ENCODE data around the gene FGD1.

The FGD1 gene

DNA sequence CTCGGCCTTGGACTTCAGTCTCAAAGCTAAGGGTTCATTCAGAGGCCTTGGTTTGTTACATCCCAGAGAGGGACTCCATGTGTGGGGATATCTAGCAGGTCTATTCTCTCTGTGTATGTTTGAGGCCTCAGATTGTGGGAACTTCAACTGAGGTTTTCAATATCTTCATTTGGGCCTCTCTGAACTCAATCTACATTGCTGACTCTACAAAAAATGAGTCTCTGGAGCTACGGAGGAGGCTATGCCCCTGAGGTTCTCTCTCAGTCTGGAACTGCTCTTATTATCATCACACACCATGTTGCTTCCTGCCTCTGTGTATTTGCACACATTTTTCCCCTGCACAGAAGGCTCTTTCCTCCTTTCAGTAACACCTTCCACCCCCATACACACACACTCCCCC lies 60.9 kb downstream of the FGD1 start:
- TF ChIP-seq GATA3 (IDR thresholded peaks at IDR 0.05; ENCODE audit: low read depth, low read length): no peak
- no peak for TF ChIP-seq GATA2 (IDR thresholded peaks at IDR 0.05; ENCODE audit: low read depth, low read length)

DNA sequence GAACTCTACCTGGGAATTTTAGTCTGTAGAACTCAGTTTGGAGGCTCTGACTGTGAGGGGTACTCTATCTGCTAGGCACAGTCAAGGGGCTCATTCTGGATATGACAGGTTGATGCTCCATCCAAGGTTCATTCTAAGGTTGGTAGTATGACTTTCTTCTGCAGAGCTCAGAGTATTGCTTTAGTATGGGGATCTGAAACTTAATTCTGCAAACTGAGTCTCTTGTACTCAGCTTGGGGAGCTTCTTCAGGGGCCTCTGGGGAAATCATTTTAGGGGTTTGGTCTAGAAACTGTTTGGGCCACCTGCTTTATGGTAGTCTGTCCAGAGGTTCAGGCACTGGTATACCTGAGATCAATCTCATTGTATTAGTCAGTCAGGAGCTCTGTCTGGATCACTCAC lies 65.5 kb downstream of the FGD1 start:
- TF ChIP-seq GATA2 (IDR thresholded peaks at IDR 0.05; ENCODE audit: low read depth, low read length) (no peak), GATA3 (IDR thresholded peaks at IDR 0.05; ENCODE audit: low read depth, low read length) (no peak)

DNA sequence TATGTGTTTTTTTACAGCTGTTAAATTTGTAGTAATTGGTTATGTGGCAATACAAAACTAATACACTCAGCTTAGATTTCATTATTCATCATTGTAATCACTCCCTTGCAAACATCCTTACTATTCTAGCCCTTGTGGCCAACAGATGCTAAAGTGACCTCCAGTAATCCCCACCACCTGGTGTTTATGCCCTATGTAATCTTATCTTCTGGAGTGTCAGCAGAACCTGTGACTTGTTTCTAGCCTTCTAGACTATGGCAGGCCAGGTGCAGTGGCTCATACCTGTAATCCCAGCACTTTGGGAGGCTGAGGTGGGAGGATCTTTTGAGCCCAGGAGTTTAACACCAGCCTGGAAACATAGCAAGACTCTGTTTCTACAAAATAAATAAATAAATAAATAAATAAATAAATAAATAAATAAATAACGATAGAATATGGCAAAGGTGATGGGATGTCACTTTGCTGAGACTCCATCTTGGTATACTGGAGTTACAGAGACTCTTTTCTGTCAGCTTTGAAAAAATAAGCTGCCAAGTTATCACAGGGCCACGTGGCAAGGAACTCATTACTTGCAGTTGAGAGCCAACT lies 68.1 kb downstream of the FGD1 start:
- no peak for TF ChIP-seq GATA3 (IDR thresholded peaks at IDR 0.05; ENCODE audit: low read depth, low read length)
- TF ChIP-seq GATA2 (IDR thresholded peaks at IDR 0.05; ENCODE audit: low read depth, low read length): no peak

DNA sequence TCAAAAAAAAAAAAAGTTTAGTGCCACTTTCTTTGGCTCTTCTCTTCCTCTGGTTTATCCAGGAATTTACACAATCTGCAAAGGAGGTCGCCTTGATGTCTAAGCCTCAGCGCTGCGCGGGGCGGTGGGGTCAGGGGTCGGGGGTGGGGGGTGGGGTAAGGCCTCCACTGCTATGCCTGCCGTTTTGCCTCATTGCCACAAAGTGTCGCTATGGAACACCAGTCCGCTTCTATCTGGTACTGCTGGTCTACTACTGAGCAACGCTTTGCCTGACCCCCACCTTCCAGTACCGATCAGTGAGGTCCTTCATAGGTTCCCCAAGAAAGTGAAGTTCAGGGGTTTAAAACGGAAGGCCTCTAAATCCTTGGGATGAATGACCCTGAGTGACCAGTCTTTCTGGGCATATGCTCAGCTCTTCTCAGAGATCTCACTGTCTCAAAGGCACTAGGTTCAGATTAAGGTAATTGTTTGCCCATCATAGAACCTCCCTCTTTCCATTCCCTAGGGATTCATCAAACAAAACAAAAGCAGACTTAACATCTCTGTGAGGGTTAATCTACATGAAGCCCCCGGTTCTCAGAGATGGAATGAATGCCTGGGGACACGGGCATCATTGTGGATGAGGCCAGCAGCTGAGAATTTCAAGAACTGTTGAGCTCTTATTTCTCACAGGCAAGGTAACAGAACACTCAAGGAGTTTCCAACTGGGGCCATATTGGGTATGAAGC lies 72.7 kb downstream of the FGD1 start:
- TF ChIP-seq GATA2 (IDR thresholded peaks at IDR 0.05; ENCODE audit: low read depth, low read length) (no peak), GATA3 (IDR thresholded peaks at IDR 0.05; ENCODE audit: low read depth, low read length) (no peak)

DNA sequence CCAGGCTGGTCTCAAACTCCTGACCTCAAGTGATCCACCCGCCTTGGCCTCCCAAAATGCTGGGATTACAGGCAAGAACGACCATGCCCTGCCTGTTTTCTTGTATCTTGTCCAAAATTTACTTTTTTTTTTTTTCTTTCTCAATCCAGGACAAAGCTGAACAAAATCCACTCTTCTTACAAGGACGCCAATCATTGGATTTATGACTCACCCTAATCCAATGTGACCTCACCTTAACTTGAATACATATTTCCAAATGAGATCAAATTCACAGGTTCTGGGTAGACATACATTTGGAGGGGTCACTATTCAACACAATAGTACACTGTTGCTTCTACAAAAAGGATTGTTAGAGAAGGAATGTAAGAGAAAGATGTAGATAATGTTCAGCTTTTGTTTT lies 73.9 kb downstream of the FGD1 start:
- no peak for TF ChIP-seq GATA2 (IDR thresholded peaks at IDR 0.05; ENCODE audit: low read depth, low read length)
- TF ChIP-seq GATA3 (IDR thresholded peaks at IDR 0.05; ENCODE audit: low read depth, low read length): no peak

DNA sequence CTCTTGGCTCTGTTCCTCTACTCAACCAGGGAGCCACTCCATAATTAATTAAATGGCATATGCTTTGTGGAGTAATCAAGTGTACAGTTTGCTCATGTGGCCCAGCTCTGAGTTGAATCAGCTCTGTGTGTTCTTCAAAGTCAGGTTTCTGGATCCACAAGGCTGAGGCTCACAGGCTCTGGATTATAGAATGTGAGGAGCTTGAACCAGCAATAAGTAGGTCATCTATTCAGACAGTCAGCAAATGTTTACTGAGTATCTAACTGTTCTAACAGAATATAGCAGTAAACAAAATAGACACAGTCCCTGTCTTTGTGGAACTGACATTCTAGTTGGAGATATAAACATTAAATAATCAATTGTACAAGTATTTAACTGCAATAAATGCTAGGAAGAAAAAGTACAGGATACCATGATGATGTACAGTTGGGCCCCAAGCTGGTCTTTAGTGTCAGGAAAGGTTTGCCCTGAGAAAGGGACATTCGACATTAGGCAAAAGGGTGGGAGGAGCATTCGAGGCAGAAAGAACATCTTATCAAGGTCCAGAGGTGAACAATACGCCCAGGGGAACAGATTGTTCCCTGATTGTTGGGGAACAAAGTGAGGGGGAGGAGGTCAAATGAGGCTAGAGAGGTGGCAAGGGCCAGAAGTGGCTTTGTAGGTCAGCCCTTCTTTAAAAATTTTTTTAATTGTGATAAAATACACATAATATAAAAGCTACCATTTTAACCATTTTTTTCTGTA lies 76.3 kb downstream of the FGD1 start:
- TF ChIP-seq GATA2 (IDR thresholded peaks at IDR 0.05; ENCODE audit: low read depth, low read length): no peak
- no peak for TF ChIP-seq GATA3 (IDR thresholded peaks at IDR 0.05; ENCODE audit: low read depth, low read length)

DNA sequence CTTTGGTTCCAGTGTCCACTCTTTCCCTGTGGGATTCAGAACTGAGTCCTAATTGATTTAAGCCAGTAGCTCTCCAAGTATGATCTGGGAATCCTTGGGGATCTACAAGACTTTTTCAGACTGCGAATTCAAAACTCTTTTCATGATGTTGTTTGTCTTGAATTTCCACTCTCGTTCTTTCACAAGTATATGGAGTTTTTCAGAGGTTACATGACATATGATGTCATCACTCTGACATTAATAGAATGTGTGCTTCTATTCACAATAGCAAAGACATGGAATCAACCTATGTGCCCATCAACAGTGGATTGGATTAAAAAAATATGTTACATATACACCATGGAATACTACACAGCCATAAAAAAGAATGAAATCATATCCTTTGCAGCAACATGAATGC lies 79.1 kb downstream of the FGD1 start:
- no peak for TF ChIP-seq GATA3 (IDR thresholded peaks at IDR 0.05; ENCODE audit: low read depth, low read length)
- no peak for TF ChIP-seq GATA2 (IDR thresholded peaks at IDR 0.05; ENCODE audit: low read depth, low read length)

DNA sequence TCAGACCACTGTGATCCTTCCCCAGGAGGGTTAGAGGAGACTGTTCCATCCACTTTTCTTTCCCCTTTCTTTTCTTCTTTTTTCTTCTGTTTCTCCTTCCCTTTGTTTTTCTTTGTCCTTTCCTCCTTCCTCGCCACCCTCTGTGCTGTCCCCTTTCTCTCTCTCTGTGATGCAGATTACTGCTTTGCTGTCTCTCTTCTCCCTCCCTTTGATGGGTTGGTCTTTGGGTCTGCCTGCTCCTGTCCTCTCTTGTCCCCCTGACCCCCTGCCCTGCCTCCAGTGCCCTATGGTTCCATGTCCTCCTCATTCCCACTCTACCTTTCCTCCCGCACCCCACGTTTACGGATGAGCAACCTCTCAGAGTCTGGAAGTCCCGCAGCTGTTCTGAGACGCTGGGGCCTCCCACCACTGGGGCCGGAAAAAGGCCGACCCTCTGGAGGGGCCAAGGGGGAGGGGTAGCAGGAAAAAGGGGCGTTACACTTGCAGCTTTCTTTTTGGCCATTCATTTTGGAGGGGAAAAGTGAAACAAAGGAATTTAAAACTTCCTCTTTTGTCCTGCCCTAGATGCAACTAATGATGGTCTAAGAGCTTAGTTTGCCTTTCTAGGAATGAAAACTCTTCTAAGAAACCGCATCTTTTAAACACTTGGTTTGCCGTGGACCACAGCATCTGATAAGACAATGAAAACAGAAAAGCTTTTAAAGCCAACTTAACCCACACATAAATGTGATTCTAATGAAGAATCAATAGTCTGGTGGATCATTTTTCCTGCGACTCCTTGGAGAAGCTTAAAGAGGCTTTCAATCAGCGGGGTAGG lies 80.3 kb downstream of the FGD1 start:
- TF ChIP-seq GATA2 (IDR thresholded peaks at IDR 0.05; ENCODE audit: low read depth, low read length) (no peak), GATA3 (IDR thresholded peaks at IDR 0.05; ENCODE audit: low read depth, low read length) (no peak)

DNA sequence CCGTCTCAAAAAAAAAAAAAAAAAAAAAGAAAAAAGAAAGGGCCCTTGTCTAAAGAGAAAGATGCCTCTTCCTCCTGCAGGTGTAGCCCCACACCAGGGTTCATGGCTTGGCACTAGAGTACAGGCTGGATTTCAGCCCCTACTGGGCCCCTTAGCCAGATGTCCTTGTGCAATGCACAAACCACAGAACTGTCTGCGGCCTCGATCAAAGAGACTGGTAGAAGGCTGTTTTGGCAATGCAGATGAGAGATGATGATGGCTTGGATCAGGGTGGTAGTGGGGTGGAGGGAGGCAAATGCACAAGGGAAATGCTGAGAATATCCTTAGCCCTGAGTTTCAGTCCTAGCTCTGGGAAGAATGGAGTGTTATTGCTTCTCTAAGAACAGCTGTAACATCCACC lies 82.3 kb downstream of the FGD1 start:
- TF ChIP-seq GATA3 (IDR thresholded peaks at IDR 0.05; ENCODE audit: low read depth, low read length) (no peak), GATA2 (IDR thresholded peaks at IDR 0.05; ENCODE audit: low read depth, low read length) (no peak)

DNA sequence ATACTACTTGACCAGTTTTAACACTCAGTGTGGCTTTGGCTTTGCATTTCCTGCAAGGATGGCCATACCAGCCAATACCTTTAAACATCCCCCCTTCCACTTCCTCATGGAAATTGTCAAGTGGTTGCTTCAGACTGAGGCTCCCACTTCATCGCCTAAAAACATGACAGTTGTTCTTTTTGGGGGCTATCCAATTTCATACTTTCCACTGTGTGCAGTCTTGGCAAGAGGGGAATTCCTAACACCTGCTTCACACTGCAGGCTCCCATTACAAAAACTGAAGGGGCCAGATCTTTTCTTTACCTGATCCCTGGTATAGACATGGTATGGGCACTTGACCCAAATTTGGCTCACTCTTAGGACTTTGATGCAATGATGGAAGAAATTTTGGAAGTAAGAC lies 84.3 kb downstream of the FGD1 start:
- TF ChIP-seq GATA2 (IDR thresholded peaks at IDR 0.05; ENCODE audit: low read depth, low read length): no peak
- no peak for TF ChIP-seq GATA3 (IDR thresholded peaks at IDR 0.05; ENCODE audit: low read depth, low read length)

DNA sequence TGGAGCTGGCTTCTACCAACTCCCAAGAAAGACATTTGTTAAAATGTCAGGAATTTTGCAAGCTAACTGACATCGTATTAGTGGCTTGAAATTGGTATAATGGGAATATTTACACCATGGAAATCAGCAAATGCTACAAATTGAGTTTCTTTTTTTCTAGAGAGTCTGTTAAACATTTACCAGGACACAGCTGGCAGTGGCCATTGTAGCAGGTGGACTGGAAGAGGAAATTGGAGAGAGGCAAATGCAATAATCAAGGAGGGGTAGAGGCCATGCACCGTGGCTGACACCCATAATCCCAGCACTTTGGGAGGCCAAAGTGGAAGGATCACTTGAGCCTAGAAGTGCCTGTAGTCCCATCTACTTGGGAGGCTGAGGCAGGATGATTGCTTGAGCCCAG lies 88.8 kb downstream of the FGD1 start:
- no peak for TF ChIP-seq GATA2 (IDR thresholded peaks at IDR 0.05; ENCODE audit: low read depth, low read length)
- no peak for TF ChIP-seq GATA3 (IDR thresholded peaks at IDR 0.05; ENCODE audit: low read depth, low read length)

DNA sequence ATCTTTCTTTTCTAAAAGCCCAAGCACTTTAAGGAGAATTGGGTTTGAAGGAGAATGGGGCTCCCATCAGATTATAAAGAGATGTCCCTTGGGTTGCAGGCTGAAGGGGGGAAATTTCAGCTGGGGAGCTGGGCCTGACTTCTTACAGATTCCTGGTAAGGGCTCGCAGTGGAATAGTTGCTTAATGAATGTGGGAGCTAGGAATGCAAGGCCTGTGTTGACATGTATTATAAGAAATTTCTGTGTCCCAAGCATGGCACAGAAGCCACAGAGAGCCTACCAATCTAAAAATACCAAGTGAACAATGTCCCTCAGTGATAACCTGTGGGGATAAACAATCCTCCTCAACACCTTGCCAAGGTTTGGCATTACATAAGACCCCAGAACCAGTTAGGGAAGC lies 98.9 kb downstream of the FGD1 start:
- TF ChIP-seq GATA2 (IDR thresholded peaks at IDR 0.05; ENCODE audit: low read depth, low read length): no peak
- no peak for TF ChIP-seq GATA3 (IDR thresholded peaks at IDR 0.05; ENCODE audit: low read depth, low read length)

All from SH-SY5Y (cell line).